Gastrocnemius medialis (tissue), 4 donors: Measurements from ENCODE around the gene MAP3K20.

Source experiments
- CTCF ChIP-seq, 5 experiments: fragments of 450-650 bp in 3 of 5; fragments of 200-600 bp in 2 of 5; sonication (generic) in 2 of 5; IDR thresholded peaks in 4 of 5; conservative IDR thresholded peaks in 1 of 5; 1 replicate in 4 of 5; 2 replicates in 1 of 5; pipeline ENCODE4 v1.5.1; 2016 to 2019; ENCODE audit warnings: antibody characterized with exemption in 5 of 5, mild to moderate bottlenecking in 3 of 5, moderate library complexity in 3 of 5
- POLR2A ChIP-seq, 2 donors: fragments of 450-650 bp; IDR thresholded peaks; one replicate each; pipeline ENCODE4 v1.6.1; 2017; ENCODE audit warnings: antibody characterized with exemption in 2 of 2, mild to moderate bottlenecking in 2 of 2, moderate library complexity in 2 of 2

- no peak for TF ChIP-seq POLR2A (IDR thresholded peaks at IDR 0.05)
- no peak for TF ChIP-seq CTCF (IDR thresholded peaks at IDR 0.05 in 4 of 5, conservative IDR thresholded peaks at IDR 0.05 in 1 of 5)
Observed at GRCh38 chr2:173062801-173063200, 12.8 kb upstream of the MAP3K20 start.
